Suprapubic skin (tissue), 4 donors: ENCODE measurements around the gene ACSF2.

Experiments used
- CTCF ChIP-seq, 2 donors: fragments of 200-600 bp in 1 of 2; fragments of 450-650 bp in 1 of 2; sonication (generic) in 1 of 2; IDR thresholded peaks; one replicate each; pipeline ENCODE4 v1.5.1; 2016 to 2019; ENCODE audit warnings: antibody characterized with exemption in 2 of 2, mild to moderate bottlenecking in 1 of 2, moderate library complexity in 1 of 2
- EP300 ChIP-seq: sonication (generic); formaldehyde crosslinking; IDR thresholded peaks from one replicate; pipeline ENCODE4 v1.6.1; 2017; ENCODE audit warnings: antibody characterized with exemption
- POLR2A ChIP-seq, 2 donors: fragments of 450-650 bp; IDR thresholded peaks; one replicate each; pipeline ENCODE4 v1.6.1; 2017; ENCODE audit warnings: antibody characterized with exemption in 2 of 2, mild to moderate bottlenecking in 2 of 2, moderate library complexity in 2 of 2
- POLR2AphosphoS5 ChIP-seq, 3 donors: sonication (generic); formaldehyde crosslinking; IDR thresholded peaks; one replicate each; pipeline ENCODE4 v1.6.1; 2017; ENCODE audit warnings: antibody characterized with exemption in 3 of 3

- TF ChIP-seq POLR2A (IDR thresholded peaks at IDR 0.05) (no peak), CTCF (IDR thresholded peaks at IDR 0.05) (no peak), POLR2AphosphoS5 (IDR thresholded peaks at IDR 0.05) (no peak), EP300 (no peak)
Observed at GRCh38 chr17:50412188-50412732, 13.8 kb upstream of the ACSF2 start.
